GM06990 (cell line): ENCODE data around the gene ZNF212.
"Not testable (repeated sequence)": the region's sequence is repeated elsewhere in the genome, so short reads cannot be mapped to it uniquely, and the experiment has no call there.

Source experiments
- DNase-seq: peaks from one replicate; pipeline ENCODE4 v3.0.0-alpha.2; 2011; ENCODE audit not compliant: insufficient read length; ENCODE audit errors: extremely low read depth
- H3K27me3 ChIP-seq: replicated peaks from 2 replicates; pipeline ENCODE4 v1.6.0; 2011; ENCODE audit warnings: low read length; ENCODE audit not compliant: control insufficient read depth, insufficient read depth
- H3K36me3 ChIP-seq: 2 replicates; pipeline ENCODE4 v1.5.1; 2011; ENCODE audit warnings: low read length; ENCODE audit not compliant: control insufficient read depth, insufficient read depth
- H3K4me3 ChIP-seq: replicated peaks from 2 replicates; pipeline ENCODE4 v1.5.1; 2011; ENCODE audit warnings: low read depth, mild to moderate bottlenecking, control low read depth, low read length
- TF ChIP-seq, protein P1 (sequence below): IDR thresholded peaks from 2 replicates; pipeline ENCODE4 v1.5.1; 2011; ENCODE audit warnings: low read length, control low read depth, mild to moderate bottlenecking, inconsistent platforms; ENCODE audit not compliant: insufficient read depth, poor library complexity, severe bottlenecking

Gene ZNF212

DNA sequence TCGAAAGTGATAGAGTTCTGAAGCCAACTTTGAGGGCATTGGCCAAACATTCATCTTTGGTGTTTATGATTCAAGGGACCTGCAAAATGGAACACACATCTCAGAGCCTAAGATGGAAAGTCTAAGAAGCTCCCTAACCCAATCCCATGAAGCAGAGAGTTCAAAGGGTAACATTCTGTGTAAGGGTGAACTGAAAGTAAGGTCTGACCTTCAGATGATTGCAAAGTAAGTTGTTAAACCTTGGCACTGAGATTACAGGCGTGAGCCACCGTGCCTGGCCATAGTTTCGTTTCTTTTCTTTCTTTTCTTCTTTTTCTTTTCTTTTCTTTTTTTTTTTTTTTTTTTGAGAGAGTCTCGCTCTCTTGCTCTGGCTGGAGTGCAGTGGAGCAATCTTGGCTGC is 2.2 kb downstream of the ZNF212 start:
- no peak for DNase-seq
- Histone ChIP-seq H3K36me3 (no peaks in the 10 kb centered on the region), H3K27me3 (no peaks in the 10 kb centered on the region), H3K4me3 (no peak overlapping the region)
- TF ChIP-seq, protein P1, sequence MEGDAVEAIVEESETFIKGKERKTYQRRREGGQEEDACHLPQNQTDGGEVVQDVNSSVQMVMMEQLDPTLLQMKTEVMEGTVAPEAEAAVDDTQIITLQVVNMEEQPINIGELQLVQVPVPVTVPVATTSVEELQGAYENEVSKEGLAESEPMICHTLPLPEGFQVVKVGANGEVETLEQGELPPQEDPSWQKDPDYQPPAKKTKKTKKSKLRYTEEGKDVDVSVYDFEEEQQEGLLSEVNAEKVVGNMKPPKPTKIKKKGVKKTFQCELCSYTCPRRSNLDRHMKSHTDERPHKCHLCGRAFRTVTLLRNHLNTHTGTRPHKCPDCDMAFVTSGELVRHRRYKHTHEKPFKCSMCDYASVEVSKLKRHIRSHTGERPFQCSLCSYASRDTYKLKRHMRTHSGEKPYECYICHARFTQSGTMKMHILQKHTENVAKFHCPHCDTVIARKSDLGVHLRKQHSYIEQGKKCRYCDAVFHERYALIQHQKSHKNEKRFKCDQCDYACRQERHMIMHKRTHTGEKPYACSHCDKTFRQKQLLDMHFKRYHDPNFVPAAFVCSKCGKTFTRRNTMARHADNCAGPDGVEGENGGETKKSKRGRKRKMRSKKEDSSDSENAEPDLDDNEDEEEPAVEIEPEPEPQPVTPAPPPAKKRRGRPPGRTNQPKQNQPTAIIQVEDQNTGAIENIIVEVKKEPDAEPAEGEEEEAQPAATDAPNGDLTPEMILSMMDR, result no peak

- TF ChIP-seq, protein P1, result no peak
Observed at GRCh38 chr7:149245244-149245643, 5.8 kb downstream of the ZNF212 start.

GRCh38 chr7:149245744-149246143 is 6.3 kb downstream of the ZNF212 start:
- DNase-seq, result no peak
- Histone ChIP-seq H3K4me3 (no peak overlapping the region), H3K27me3 (no peaks in the 10 kb centered on the region), H3K36me3 (peaks cover 4% of the 10 kb centered on the region)
- TF ChIP-seq, protein P1, result no peak

More at GRCh38 chr7:149245244-149245643, 5.8 kb downstream of the ZNF212 start:
- H3K4me3 ChIP-seq, result no peak overlapping the region
- peaks cover 1% of the 10 kb centered on the region for H3K36me3 ChIP-seq
- no peak for DNase-seq
- H3K27me3 ChIP-seq, result no peaks in the 10 kb centered on the region

- H3K27me3 ChIP-seq, result no peaks in the 10 kb centered on the region
- TF ChIP-seq, protein P1, result no peak
- peaks cover 16% of the 10 kb centered on the region for H3K36me3 ChIP-seq
- no peak for DNase-seq
- H3K4me3 ChIP-seq, result no peak overlapping the region
Observed at GRCh38 chr7:149248777-149249176, 9.3 kb downstream of the ZNF212 start.

DNA sequence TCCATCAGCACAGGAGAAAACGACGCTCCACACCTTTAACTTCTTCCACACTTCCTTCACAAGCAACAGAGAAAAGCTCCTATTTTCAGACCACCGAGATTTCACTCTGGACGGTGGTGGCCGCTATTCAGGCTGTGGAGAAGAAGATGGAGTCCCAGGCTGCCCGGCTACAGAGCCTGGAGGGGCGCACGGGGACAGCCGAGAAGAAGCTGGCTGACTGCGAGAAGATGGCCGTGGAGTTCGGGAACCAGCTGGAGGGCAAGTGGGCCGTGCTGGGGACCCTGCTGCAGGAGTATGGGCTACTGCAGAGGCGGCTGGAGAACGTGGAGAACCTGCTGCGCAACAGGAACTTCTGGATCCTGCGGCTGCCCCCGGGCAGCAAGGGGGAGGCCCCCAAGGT is 10.7 kb downstream of the ZNF212 start:
- not testable (repeated sequence) for DNase-seq, H3K4me3 ChIP-seq, H3K27me3 ChIP-seq
- peaks cover 22% of the 10 kb centered on the region for H3K36me3 ChIP-seq

DNA sequence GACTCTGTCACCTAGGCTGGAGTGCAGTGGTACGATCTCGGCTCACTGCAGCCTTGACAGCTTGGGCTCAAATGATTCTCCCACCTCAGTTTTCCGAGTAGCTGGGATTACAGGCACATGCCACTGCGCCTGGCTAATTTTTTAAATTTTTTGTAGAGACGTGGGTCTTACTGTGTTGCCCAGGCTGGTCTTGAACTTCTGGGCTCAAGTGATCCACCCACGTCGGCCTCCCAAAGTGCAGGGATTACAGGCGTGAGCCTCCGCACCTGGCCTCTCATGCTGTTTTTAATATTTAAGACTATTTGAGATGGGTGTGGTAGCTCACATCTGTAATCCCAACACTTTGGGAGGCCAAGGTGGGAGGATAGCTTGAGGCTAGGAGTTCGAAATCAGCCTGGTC is 12.1 kb downstream of the ZNF212 start:
- not testable (repeated sequence) for H3K27me3 ChIP-seq, DNase-seq, H3K4me3 ChIP-seq
- H3K36me3 ChIP-seq, result peaks cover 22% of the 10 kb centered on the region

DNA sequence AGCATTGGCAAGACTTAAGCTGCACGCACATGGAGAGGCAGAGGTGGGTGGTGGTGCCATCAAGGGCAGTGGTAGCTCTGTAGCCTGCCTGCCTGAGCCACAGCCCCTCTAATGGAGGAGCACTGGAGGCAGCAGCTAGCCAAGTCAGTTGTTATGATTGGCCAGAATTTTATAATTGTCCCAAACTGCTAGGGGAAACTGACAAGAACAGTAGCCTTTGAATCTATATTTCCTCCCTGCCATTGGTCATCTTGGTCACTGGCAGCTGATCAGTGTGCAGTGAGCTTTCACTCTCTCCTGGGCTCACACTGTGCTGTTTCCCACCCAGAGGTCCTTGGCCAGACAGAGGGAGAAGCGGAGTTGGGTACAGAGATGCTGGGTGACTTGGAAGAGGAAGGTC is 12.9 kb downstream of the ZNF212 start:
- H3K4me3 ChIP-seq, result no peak overlapping the region
- peaks cover 22% of the 10 kb centered on the region for H3K36me3 ChIP-seq
- TF ChIP-seq, protein P1, result no peak
- DNase-seq, result no peak
- H3K27me3 ChIP-seq, result no peaks in the 10 kb centered on the region
